Upper lobe of right lung (tissue), 1 donor: ENCODE data around the gene PTPRM. TPM values are rescaled to one million over a fixed set of nuclear protein-coding genes. Genes with fewer than 3 reads are reported as not detected.

ENCODE experiments used
- ATAC-seq: fragments of 200-7000 bp; cut with Tn5 transposase; one replicate; pipeline ENCODE4 v1.9.1; 2020; ENCODE audit warnings: mild to moderate bottlenecking, moderate library complexity
- DNase-seq: peaks from one replicate; pipeline ENCODE4 v3.0.0-alpha.2; 2020
- H3K27ac ChIP-seq: fragments of 200-600 bp; one replicate; pipeline ENCODE4 v1.8.0; 2022
- H3K27me3 ChIP-seq: fragments of 200-600 bp; one replicate; pipeline ENCODE4 v1.8.0; 2022; ENCODE audit warnings: mild to moderate bottlenecking
- H3K36me3 ChIP-seq: fragments of 200-600 bp; one replicate; pipeline ENCODE4 v1.8.0; 2022
- H3K4me1 ChIP-seq: fragments of 200-600 bp; one replicate; pipeline ENCODE4 v1.8.0; 2022
- H3K4me3 ChIP-seq: fragments of 200-600 bp; one replicate; pipeline ENCODE4 v1.8.0; 2022; ENCODE audit warnings: mild to moderate bottlenecking
- H3K9me3 ChIP-seq: fragments of 200-600 bp; one replicate; pipeline ENCODE4 v1.8.0; 2022
- intact Hi-C: fragments of 100-400 bp; cut with DNase I; formaldehyde crosslinking; loops from one replicate; pipeline ENCODE4 v1.11.0; 2022
- total RNA-seq: library from RNA; stranded (reverse); fragmentation: NEBNext Ultra II Directional; extraction: Animal tissue kit (Norgen Biotek cat#: 25700); gene quantifications from one replicate; pipeline ENCODE4 v1.2.1, GENCODE V29; 2021
- TF ChIP-seq, protein P1 (sequence below): fragments of 200-600 bp; IDR thresholded peaks from one replicate; pipeline ENCODE4 v1.8.0; 2022; ENCODE audit warnings: antibody characterized with exemption
- donor health status: DM: no; HTN: yes; CAD: no; lungs with severe emphysema.

Gene PTPRM
- total RNA-seq, 1 donor from 2014 or later: 99.3 TPM

DNA sequence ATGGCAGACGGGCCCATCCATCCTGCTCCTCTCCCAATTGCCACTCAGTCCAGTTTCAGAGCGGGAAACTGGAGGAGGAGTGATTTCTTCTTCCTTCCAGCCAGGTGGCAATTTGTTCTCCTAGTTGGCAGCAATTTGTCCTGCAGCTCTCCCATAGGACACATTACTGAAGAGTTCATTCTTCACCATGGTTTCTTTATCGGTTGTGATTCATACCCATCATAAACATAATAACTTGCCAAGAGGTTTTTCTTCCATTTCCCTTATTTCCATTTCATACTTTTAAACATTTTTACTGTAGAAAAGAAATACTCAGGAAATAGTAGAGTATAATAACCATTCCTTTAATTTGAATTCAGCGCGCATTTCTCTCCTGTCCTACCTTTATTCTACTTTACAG lies 664.2 kb downstream of the PTPRM start:
- Histone ChIP-seq H3K4me3 (no peak overlapping the region), H3K9me3 (no peaks in the 10 kb centered on the region), H3K36me3 (no peaks in the 10 kb centered on the region), H3K27me3 (no peaks in the 10 kb centered on the region), H3K27ac (no peak overlapping the region), H3K4me1 (no peaks in the 10 kb centered on the region)
- intact Hi-C loops: no loop called here
- DNase-seq (no peak), ATAC-seq (no peak)
- TF ChIP-seq, protein P1, sequence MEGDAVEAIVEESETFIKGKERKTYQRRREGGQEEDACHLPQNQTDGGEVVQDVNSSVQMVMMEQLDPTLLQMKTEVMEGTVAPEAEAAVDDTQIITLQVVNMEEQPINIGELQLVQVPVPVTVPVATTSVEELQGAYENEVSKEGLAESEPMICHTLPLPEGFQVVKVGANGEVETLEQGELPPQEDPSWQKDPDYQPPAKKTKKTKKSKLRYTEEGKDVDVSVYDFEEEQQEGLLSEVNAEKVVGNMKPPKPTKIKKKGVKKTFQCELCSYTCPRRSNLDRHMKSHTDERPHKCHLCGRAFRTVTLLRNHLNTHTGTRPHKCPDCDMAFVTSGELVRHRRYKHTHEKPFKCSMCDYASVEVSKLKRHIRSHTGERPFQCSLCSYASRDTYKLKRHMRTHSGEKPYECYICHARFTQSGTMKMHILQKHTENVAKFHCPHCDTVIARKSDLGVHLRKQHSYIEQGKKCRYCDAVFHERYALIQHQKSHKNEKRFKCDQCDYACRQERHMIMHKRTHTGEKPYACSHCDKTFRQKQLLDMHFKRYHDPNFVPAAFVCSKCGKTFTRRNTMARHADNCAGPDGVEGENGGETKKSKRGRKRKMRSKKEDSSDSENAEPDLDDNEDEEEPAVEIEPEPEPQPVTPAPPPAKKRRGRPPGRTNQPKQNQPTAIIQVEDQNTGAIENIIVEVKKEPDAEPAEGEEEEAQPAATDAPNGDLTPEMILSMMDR: no peak

DNA sequence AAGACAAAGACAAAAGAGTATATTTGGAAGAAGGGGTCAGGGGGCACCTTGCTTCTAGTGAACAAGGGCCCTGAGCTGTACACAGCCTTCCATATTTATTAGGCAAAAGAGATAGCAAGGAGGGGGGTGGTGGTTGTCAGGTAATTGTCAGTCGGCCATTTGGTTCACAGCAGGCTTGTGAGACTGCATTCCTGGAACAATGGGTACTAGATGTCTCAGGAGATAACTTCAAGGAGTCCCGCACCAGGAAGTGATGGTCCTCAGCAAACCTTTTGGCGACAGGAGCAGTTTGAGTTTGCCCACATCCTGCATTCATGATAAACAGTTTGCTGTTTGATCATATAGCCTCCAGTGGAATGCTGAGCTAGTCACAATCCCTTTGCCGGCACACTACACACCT lies 665.7 kb downstream of the PTPRM start:
- Histone ChIP-seq H3K27ac (no peak overlapping the region), H3K27me3 (no peaks in the 10 kb centered on the region), H3K4me1 (no peaks in the 10 kb centered on the region), H3K9me3 (no peaks in the 10 kb centered on the region), H3K4me3 (no peak overlapping the region), H3K36me3 (no peaks in the 10 kb centered on the region)
- no peak for ATAC-seq
- no peak for DNase-seq
- intact Hi-C loops: no loop called here
- TF ChIP-seq, protein P1: no peak

DNA sequence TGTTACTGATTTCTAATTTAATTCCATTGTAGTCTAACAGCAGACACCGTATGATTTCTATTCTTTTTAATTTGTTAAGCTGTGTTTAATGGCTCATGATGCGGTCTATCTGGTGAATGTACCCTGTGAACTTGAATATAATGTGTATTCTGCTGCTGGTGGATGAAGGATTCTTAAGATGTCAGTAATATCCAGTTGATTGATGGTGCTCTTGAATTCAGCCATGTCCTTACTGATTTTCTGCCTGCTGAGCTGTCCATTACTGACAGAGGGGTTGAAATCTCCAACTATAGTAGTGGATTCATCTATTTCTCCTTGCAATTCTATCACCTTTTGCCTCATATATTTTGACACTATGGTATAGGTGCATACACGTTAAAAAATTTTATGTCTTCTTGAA lies 668.8 kb downstream of the PTPRM start:
- Histone ChIP-seq H3K4me3 (no peak overlapping the region), H3K4me1 (no peaks in the 10 kb centered on the region), H3K27ac (no peak overlapping the region), H3K27me3 (no peaks in the 10 kb centered on the region), H3K9me3 (no peaks in the 10 kb centered on the region), H3K36me3 (no peaks in the 10 kb centered on the region)
- intact Hi-C loops: no loop called here
- TF ChIP-seq, protein P1: no peak
- DNase-seq: no peak
- no peak for ATAC-seq

DNA sequence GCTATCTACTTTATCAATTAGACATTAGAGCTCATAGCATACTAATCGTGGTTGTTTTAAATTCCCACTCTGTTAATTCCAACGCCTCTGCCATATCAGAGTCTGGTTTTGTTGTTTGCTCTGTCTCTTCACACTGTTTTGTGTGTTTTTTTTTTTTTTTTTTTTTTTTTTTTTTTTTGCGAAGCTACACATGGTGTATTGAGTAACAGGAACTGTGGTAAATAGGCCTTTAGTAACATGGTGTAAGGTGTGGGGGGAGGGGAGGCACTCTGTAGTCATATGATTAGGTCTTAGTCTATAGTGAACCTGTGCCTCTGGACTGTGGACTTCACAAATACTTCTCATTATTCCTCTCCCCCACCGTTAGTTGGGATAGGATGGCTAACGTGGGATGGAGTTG lies 671.4 kb downstream of the PTPRM start:
- DNase-seq (no peak), ATAC-seq (no peak)
- Histone ChIP-seq H3K36me3 (no peaks in the 10 kb centered on the region), H3K27me3 (no peaks in the 10 kb centered on the region), H3K9me3 (no peaks in the 10 kb centered on the region), H3K4me3 (no peak overlapping the region), H3K4me1 (no peaks in the 10 kb centered on the region), H3K27ac (no peak overlapping the region)
- intact Hi-C loops: no loop called here
- TF ChIP-seq, protein P1: no peak

DNA sequence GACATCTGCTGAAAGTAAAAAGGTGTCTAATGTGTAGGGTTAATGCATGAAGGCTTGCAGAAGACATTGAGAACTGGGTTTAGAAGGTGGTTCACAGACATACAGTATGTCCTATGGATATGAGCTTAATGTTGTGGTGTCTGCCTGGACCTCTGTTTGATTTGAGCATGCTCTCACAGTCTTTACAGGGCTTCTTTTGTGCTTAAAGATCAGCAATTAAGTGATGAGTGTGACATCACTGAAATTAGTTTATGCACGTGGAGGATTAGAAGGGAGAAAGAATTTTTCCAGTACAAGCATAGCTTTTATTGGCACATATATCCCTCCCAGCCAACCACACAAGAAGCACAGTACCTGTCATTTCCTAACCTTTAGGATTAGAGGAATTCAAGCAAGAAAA lies 674.6 kb downstream of the PTPRM start:
- H3K4me3 ChIP-seq: no peak overlapping the region

More for the DNA sequence above, 674.6 kb downstream of the PTPRM start:
- DNase-seq: no peak
- H3K4me1 ChIP-seq: no peaks in the 10 kb centered on the region
- no peak overlapping the region for H3K27ac ChIP-seq
- no peaks in the 10 kb centered on the region for H3K27me3 ChIP-seq
- no peaks in the 10 kb centered on the region for H3K9me3 ChIP-seq
- no peak for ATAC-seq
- intact Hi-C loops: no loop called here
- TF ChIP-seq, protein P1: no peak
- H3K36me3 ChIP-seq: no peaks in the 10 kb centered on the region
